Astrocyte of the cerebellum (primary cell): ENCODE results near the gene LIMA1.

Experiments used
- DNase-seq: peaks from one replicate; pipeline ENCODE4 v3.0.0-alpha.2; 2011; ENCODE audit warnings: low read depth
- H3K4me3 ChIP-seq: 2 replicates; pipeline ENCODE4 v1.5.1; 2011; ENCODE audit warnings: mild to moderate bottlenecking, low read depth, low read length, moderate library complexity
- CTCF ChIP-seq: IDR thresholded peaks from 2 replicates; pipeline ENCODE4 v1.5.1; 2012; ENCODE audit warnings: low read length, low read depth, moderate library complexity, mild to moderate bottlenecking; ENCODE audit errors: missing control alignments
- in situ Hi-C: cut with HindIII; loops from 2 replicates; pipeline ENCODE4 v1.10.0; 2017; ENCODE audit warnings: low sequenced_read_pairs

Gene LIMA1

GRCh38 chr12:50200552-50201273, 82.6 kb downstream of the LIMA1 start:
- in situ Hi-C loops: no loop called here
- no peak for DNase-seq
- TF ChIP-seq CTCF: no peak
- no peak overlapping the region for H3K4me3 ChIP-seq

- no peak for DNase-seq
- H3K4me3 ChIP-seq: no peak overlapping the region
- no peak for TF ChIP-seq CTCF
- in situ Hi-C loops: no loop called here
These were observed 84.5 kb downstream of the LIMA1 start for GRCh38 chr12:50198829-50199228.

GRCh38 chr12:50197297-50197727, 86.0 kb downstream of the LIMA1 start:
- DNase-seq: no peak
- in situ Hi-C loops: no loop called here
- H3K4me3 ChIP-seq: no peak overlapping the region
- TF ChIP-seq CTCF: no peak

GRCh38 chr12:50196537-50196936, 86.8 kb downstream of the LIMA1 start:
- no peak overlapping the region for H3K4me3 ChIP-seq
- in situ Hi-C loops: no loop called here
- no peak for TF ChIP-seq CTCF
- no peak for DNase-seq

GRCh38 chr12:50195832-50196231, 87.5 kb downstream of the LIMA1 start:
- no peak for TF ChIP-seq CTCF

GRCh38 chr12:50192908-50193307, 90.4 kb downstream of the LIMA1 start:
- TF ChIP-seq CTCF: no peak
- no peak overlapping the region for H3K4me3 ChIP-seq
- in situ Hi-C loops: no loop called here
- no peak for DNase-seq

More at GRCh38 chr12:50195832-50196231, 87.5 kb downstream of the LIMA1 start:
- in situ Hi-C loops: no loop called here
- H3K4me3 ChIP-seq: no peak overlapping the region
- no peak for DNase-seq

- H3K4me3 ChIP-seq: no peak overlapping the region
- in situ Hi-C loops: no loop called here
- no peak for DNase-seq
- TF ChIP-seq CTCF: no peak
These were observed 91.1 kb downstream of the LIMA1 start for GRCh38 chr12:50192236-50192635.
